K562 (cell line): ENCODE results near the gene RBM19. TPM values are rescaled to one million over a fixed set of nuclear protein-coding genes. Genes with fewer than 3 reads are reported as not detected.

Source experiments
- CREB5 ChIP-seq: fragments of 250-450 bp; sonication (Bioruptor Pico); IDR thresholded peaks from 2 replicates; pipeline ENCODE4 v1.5.0; 2020; ENCODE audit warnings: mild to moderate bottlenecking
- JUNB ChIP-seq: fragments of 450-650 bp; formaldehyde crosslinking; conservative IDR thresholded peaks from 2 replicates; pipeline ENCODE4 v1.4.0; 2020; ENCODE audit warnings: mild to moderate bottlenecking
- LCOR ChIP-seq: sonication (generic); formaldehyde crosslinking; IDR thresholded peaks from 2 replicates; pipeline ENCODE4 v1.8.0; 2022; ENCODE audit warnings: mild to moderate bottlenecking, missing genetic modification reagents
- MBD1 ChIP-seq: fragments of 250-450 bp; sonication (Bioruptor Pico); IDR thresholded peaks from 2 replicates; pipeline ENCODE4 v1.8.0; 2022; ENCODE audit warnings: inconsistent platforms
- NR2C1 ChIP-seq, 2 experiments: fragments of 450-650 bp; IDR thresholded peaks; 2 replicates each; pipeline ENCODE4 v1.6.1; 2017; ENCODE audit warnings: mild to moderate bottlenecking in 2 of 2, antibody characterized with exemption in 1 of 2, inconsistent platforms in 1 of 2, missing compliant biosample characterization in 1 of 2, missing genetic modification characterization in 1 of 2
- RBM25 ChIP-seq: fragments of 200-400 bp; formaldehyde crosslinking; IDR thresholded peaks from 2 replicates; pipeline ENCODE4 v1.6.1; 2018; ENCODE audit warnings: low read length, low read depth, moderate library complexity; ENCODE audit not compliant: severe bottlenecking
- SNAPC5 ChIP-seq: fragments of 250-450 bp; sonication (Bioruptor Pico); IDR thresholded peaks from 2 replicates; pipeline ENCODE4 v1.8.0; 2021; ENCODE audit warnings: moderate library complexity, mild to moderate bottlenecking, inconsistent platforms
- XRCC5 ChIP-seq: fragments of 200-400 bp; formaldehyde crosslinking; IDR thresholded peaks from 2 replicates; pipeline ENCODE4 v1.6.1; 2017; ENCODE audit warnings: low read depth, mild to moderate bottlenecking, low read length
- ZNF384 ChIP-seq: IDR thresholded peaks from 2 replicates; pipeline ENCODE4 v1.6.1; 2012; ENCODE audit warnings: low read depth, low read length, improper control_type of control experiment
- polyA plus RNA-seq, 8 experiments: library from polyadenylated mRNA; depleted of rRNA in 4 of 8; stranded (reverse) in 5 of 8; unstranded in 3 of 8; fragments of >200 nt; fragmentation: Nextera tagmentation in 2 of 8; fragmentation: Illumina TruSeq in 1 of 8; extraction: Ambion mirVana in 2 of 8; extraction: Trizol in 1 of 8; gene quantifications; 2 replicates each; pipeline versions ENCODE4 v1.2.1 to v1.2.3, GENCODE V29; 2011 to 2014; ENCODE audit warnings: inconsistent platforms in 1 of 8, missing spikeins in 1 of 8
- total RNA-seq, 7 experiments: library from RNA; depleted of rRNA in 6 of 7; stranded (reverse); fragments of >200 nt in 6 of 7; fragmentation: Illumina TruSeq in 2 of 7; extraction: Trizol in 2 of 7; gene quantifications; 2 replicates each; pipeline versions ENCODE4 v1.2.1 to v1.2.3, GENCODE V29; 2011 to 2021; ENCODE audit warnings: low replicate concordance in 1 of 7
- TF ChIP-seq, protein P1 (sequence below): sonication (generic); formaldehyde crosslinking; IDR thresholded peaks from 2 replicates; pipeline ENCODE4 v1.8.0; 2022; ENCODE audit warnings: missing genetic modification reagents, mild to moderate bottlenecking, borderline replicate concordance
- TF ChIP-seq, protein P2 (sequence below): fragments of 250-450 bp; sonication (Bioruptor Pico); IDR thresholded peaks from 2 replicates; pipeline ENCODE4 v1.9.0; 2021; ENCODE audit warnings: mild to moderate bottlenecking, inconsistent platforms

RBM19 gene
- total and polyA plus RNA-seq, 9 of the 15 experiments (the other 6 are each of a cell fraction or from before 2014, with no cell fraction given), result 16.0 to 58.4 (median 37.9) TPM

DNA sequence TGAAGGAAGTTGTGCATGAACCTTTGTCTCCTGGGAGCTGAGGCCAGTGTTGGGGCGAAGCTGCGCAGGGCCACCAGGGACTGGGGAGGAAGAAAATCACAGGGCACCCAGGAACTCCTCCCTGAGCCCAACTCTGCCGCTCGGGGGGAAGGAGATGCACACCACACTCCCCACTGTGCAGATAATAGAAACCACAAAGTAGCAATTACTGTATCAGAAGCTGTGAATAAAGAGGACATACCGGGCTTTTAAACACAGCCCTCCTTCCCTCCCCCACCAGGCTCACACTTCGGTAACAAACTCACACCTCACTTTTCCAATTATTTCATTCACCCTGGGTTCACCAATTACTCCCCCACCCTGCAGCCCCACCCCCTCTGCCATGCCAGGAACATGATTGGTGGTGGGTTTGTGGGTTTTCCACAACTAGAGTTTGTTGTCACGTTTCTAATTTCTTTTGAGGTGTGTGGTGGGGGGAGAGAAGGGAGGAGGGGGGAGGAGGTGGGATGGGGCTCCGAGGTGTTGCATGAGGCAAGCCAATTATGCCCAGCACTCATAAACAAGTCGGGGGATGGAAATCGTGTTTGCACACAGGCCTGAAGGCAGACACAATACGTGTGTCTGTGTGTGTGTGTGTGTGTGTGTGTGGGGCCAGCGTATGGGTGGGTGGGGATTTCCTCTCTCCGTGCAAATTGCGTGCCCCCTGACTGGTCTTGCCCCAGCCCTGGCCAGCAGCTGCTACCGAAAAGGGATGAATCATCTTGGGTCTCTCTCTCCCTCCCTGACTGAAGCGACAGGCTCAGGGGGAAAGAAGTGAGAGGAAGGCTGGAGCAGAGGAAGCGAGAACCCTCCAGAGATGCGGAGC is 103.3 kb downstream of the RBM19 start (continued):
- TF ChIP-seq NR2C1 (IDR thresholded peaks at IDR 0.05), result no peak
- no peak for TF ChIP-seq NR2C1 (tag; IDR thresholded peaks at IDR 0.05)
- TF ChIP-seq SNAPC5 (CRISPR knock-in tag), result no peak
- TF ChIP-seq, protein P1, sequence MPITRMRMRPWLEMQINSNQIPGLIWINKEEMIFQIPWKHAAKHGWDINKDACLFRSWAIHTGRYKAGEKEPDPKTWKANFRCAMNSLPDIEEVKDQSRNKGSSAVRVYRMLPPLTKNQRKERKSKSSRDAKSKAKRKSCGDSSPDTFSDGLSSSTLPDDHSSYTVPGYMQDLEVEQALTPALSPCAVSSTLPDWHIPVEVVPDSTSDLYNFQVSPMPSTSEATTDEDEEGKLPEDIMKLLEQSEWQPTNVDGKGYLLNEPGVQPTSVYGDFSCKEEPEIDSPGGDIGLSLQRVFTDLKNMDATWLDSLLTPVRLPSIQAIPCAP (CRISPR knock-in tag), result no peak
- TF ChIP-seq XRCC5, result no peak
- TF ChIP-seq, protein P2, sequence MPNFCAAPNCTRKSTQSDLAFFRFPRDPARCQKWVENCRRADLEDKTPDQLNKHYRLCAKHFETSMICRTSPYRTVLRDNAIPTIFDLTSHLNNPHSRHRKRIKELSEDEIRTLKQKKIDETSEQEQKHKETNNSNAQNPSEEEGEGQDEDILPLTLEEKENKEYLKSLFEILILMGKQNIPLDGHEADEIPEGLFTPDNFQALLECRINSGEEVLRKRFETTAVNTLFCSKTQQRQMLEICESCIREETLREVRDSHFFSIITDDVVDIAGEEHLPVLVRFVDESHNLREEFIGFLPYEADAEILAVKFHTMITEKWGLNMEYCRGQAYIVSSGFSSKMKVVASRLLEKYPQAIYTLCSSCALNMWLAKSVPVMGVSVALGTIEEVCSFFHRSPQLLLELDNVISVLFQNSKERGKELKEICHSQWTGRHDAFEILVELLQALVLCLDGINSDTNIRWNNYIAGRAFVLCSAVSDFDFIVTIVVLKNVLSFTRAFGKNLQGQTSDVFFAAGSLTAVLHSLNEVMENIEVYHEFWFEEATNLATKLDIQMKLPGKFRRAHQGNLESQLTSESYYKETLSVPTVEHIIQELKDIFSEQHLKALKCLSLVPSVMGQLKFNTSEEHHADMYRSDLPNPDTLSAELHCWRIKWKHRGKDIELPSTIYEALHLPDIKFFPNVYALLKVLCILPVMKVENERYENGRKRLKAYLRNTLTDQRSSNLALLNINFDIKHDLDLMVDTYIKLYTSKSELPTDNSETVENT (CRISPR knock-in tag), result no peak
- TF ChIP-seq MBD1, result no peak
- TF ChIP-seq CREB5 (CRISPR knock-in tag), result no peak
- 0 out of 2 replicates have a peak, but pooled peaks have one; percentile 21 for TF ChIP-seq LCOR (CRISPR knock-in tag)
- no peak for TF ChIP-seq JUNB (CRISPR knock-in tag)
- TF ChIP-seq RBM25, result no peak
- TF ChIP-seq ZNF384, result no peak
